ENCODE measurements around the gene TNPO3.

GRCh38 chr7:129084801-129085551 is 30.1 kb upstream of the TNPO3 start:
- no peak for TF ChIP-seq YY1 (IDR thresholded peaks at IDR 0.05; ENCODE audit: extremely low read depth, insufficient replicate concordance, low read depth, low read length)
- no peak for TF ChIP-seq EZH2 (IDR thresholded peaks at IDR 0.05)
- TF ChIP-seq POLR2A (IDR thresholded peaks at IDR 0.05; ENCODE audit: borderline replicate concordance, extremely low read depth, insufficient read depth, insufficient read length): no peak
- no peak for TF ChIP-seq POLR2AphosphoS5 (IDR thresholded peaks at IDR 0.05; ENCODE audit: low read depth, low read length)
- no peak for TF ChIP-seq EZH2phosphoT487 (IDR thresholded peaks at IDR 0.05; ENCODE audit: borderline replicate concordance)
- TF ChIP-seq REST (IDR thresholded peaks at IDR 0.05; ENCODE audit: low read depth): no peak
- TF ChIP-seq, protein P1, sequence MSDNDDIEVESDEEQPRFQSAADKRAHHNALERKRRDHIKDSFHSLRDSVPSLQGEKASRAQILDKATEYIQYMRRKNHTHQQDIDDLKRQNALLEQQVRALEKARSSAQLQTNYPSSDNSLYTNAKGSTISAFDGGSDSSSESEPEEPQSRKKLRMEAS (IDR thresholded peaks at IDR 0.05): no peak
- no peak for TF ChIP-seq TCF7L2 (IDR thresholded peaks at IDR 0.05; ENCODE audit: borderline replicate concordance, extremely low read depth, insufficient read depth, insufficient read length)
- TF ChIP-seq CTCF (IDR thresholded peaks at IDR 0.05 in 2 of 3, conservative IDR thresholded peaks at IDR 0.05 in 1 of 3; ENCODE audit: borderline replicate concordance in 1 of 3, insufficient read depth in 1 of 3, low read depth in 2 of 3, low read length in 2 of 3): no peak
- TF ChIP-seq EGR1 (IDR thresholded peaks at IDR 0.05; ENCODE audit: low read depth): no peak
